Measurements from ENCODE around the gene COX18. TPM values are rescaled to one million over a fixed set of nuclear protein-coding genes. Genes with fewer than 3 reads are reported as not detected.

COX18 gene
- total RNA-seq, 3 donors from 2014 or later (not counting 1 experiment from before 2014, with no cell fraction given), result 9.6 to 10.3 (median 9.7) TPM

- Histone ChIP-seq H3K36me3 (ENCODE audit: control insufficient read depth, insufficient read depth, low read length) (no peaks in the 10 kb centered on the region), H3K4me1 (ENCODE audit: control insufficient read depth, insufficient read depth, low read length) (no peaks in the 10 kb centered on the region), H3K4me3 (ENCODE audit: low read length) (no peak overlapping the region), H3K9me3 (ENCODE audit: control insufficient read depth, insufficient read depth, low read length) (no peaks in the 10 kb centered on the region), H3K27ac (ENCODE audit: low read length) (no peak overlapping the region), H3K27me3 (ENCODE audit: control insufficient read depth, insufficient read depth, low read length) (no peaks in the 10 kb centered on the region)
- H3K4me1 Mint-ChIP-seq, result no peaks in the 10 kb centered on the region
- no peak for ATAC-seq
- peaks cover 12 to 26% of the 10 kb centered on the region in 2 donors for H3K27me3 Mint-ChIP-seq (ENCODE audit: low read depth in 2 of 2)
- 89% methylated on average over 4 of the region's 4 CpGs for WGBS (ENCODE audit: insufficient coverage)
- intact Hi-C loops (cut with micrococcal nuclease), result no loop called here
- no peak overlapping the region for H3K4me3 Mint-ChIP-seq
- no peaks in the 10 kb centered on the region for H3K36me3 Mint-ChIP-seq
- H3K27ac Mint-ChIP-seq, result no peak overlapping the region
- DNase-seq, result no peak
- no peak for TF ChIP-seq CTCF (IDR thresholded peaks at IDR 0.05)
- H3K9me3 Mint-ChIP-seq, result no peaks in the 10 kb centered on the region
Observed at GRCh38 chr4:73037057-73037456, 32.5 kb downstream of the COX18 start.

- intact Hi-C loops (cut with micrococcal nuclease), result no loop called here
- peaks cover 12 to 26% of the 10 kb centered on the region in 2 donors for H3K27me3 Mint-ChIP-seq (ENCODE audit: low read depth in 2 of 2)
- H3K27me3 ChIP-seq (ENCODE audit: control insufficient read depth, insufficient read depth, low read length), result no peaks in the 10 kb centered on the region
- H3K36me3 ChIP-seq (ENCODE audit: control insufficient read depth, insufficient read depth, low read length), result no peaks in the 10 kb centered on the region
- no peaks in the 10 kb centered on the region for H3K9me3 Mint-ChIP-seq
- no peak overlapping the region for H3K4me3 ChIP-seq (ENCODE audit: low read length)
- ATAC-seq (no peak), DNase-seq (no peak)
- H3K9me3 ChIP-seq (ENCODE audit: control insufficient read depth, insufficient read depth, low read length), result no peaks in the 10 kb centered on the region
- no peak overlapping the region for H3K27ac ChIP-seq (ENCODE audit: low read length)
- WGBS (ENCODE audit: insufficient coverage), result 69% methylated on average over 1 of the region's 1 CpG
- no peaks in the 10 kb centered on the region for H3K4me1 ChIP-seq (ENCODE audit: control insufficient read depth, insufficient read depth, low read length)
- TF ChIP-seq CTCF (IDR thresholded peaks at IDR 0.05), result no peak
- no peaks in the 10 kb centered on the region for H3K4me1 Mint-ChIP-seq
- no peak overlapping the region for H3K27ac Mint-ChIP-seq
- H3K4me3 Mint-ChIP-seq, result no peak overlapping the region
- H3K36me3 Mint-ChIP-seq, result no peaks in the 10 kb centered on the region
Observed at GRCh38 chr4:73036123-73036522, 33.4 kb downstream of the COX18 start.

DNA sequence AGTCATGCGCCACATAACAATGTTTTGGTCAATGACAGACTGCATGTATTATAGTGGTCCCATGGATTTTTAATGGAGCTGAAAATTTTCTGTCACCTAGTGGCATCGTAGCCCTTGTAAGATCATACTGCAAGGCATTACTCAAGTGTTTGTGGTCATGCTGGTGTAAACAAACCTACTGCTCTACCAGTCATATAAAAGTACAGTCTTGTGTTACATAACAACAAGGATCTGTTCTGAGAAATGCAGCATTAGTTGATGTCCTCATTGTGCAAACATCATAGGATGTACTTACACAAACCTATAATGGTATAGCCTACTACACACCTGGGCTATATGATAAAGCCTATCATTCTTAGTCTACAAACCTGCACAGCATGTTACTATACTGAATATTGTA, 34.6 kb downstream of the COX18 start:
- TF ChIP-seq CTCF (IDR thresholded peaks at IDR 0.05), result no peak
- Mint-ChIP-seq H3K9me3 (no peaks in the 10 kb centered on the region), H3K4me1 (no peaks in the 10 kb centered on the region), H3K27ac (no peak overlapping the region), H3K36me3 (no peaks in the 10 kb centered on the region), H3K27me3 (ENCODE audit: low read depth in 2 of 2) (peaks cover 12 to 26% of the 10 kb centered on the region in 2 donors), H3K4me3 (no peak overlapping the region)
- WGBS (ENCODE audit: insufficient coverage), result 91% methylated on average over 2 of the region's 2 CpGs
- no peak overlapping the region for H3K4me3 ChIP-seq (ENCODE audit: low read length)
- ATAC-seq (no peak), DNase-seq (no peak)
- intact Hi-C loops (cut with micrococcal nuclease), result no loop called here
- H3K4me1 ChIP-seq (ENCODE audit: control insufficient read depth, insufficient read depth, low read length), result no peaks in the 10 kb centered on the region
- H3K27ac ChIP-seq (ENCODE audit: low read length), result no peak overlapping the region
- H3K36me3 ChIP-seq (ENCODE audit: control insufficient read depth, insufficient read depth, low read length), result no peaks in the 10 kb centered on the region
- no peaks in the 10 kb centered on the region for H3K9me3 ChIP-seq (ENCODE audit: control insufficient read depth, insufficient read depth, low read length)
- no peaks in the 10 kb centered on the region for H3K27me3 ChIP-seq (ENCODE audit: control insufficient read depth, insufficient read depth, low read length)

DNA sequence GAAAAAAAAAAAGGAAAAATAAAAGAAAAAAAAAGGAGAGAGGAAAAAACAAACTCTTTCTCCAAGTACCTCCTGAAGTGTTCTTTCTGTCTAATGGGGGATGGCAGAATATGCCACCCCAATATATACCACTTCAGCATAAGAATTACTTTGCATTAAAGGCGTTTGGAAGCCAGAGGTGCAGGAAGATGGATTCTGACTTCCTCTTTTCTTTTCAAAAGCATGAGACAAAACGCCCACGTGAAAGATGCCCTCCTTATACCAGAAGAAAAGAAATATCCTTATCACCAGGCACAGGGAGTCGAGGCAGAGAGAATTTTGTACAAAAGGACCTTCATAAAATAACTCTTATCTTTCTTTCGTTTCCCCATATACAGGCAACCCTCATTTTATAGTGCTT, 40.9 kb downstream of the COX18 start:
- Mint-ChIP-seq H3K9me3 (no peaks in the 10 kb centered on the region), H3K4me1 (no peaks in the 10 kb centered on the region), H3K27me3 (ENCODE audit: low read depth in 2 of 2) (no peaks in the 10 kb centered on the region), H3K27ac (no peak overlapping the region), H3K36me3 (no peaks in the 10 kb centered on the region), H3K4me3 (no peak overlapping the region)
- Histone ChIP-seq H3K36me3 (ENCODE audit: control insufficient read depth, insufficient read depth, low read length) (no peaks in the 10 kb centered on the region), H3K4me3 (ENCODE audit: low read length) (no peak overlapping the region), H3K9me3 (ENCODE audit: control insufficient read depth, insufficient read depth, low read length) (no peaks in the 10 kb centered on the region), H3K27ac (ENCODE audit: low read length) (no peak overlapping the region), H3K27me3 (ENCODE audit: control insufficient read depth, insufficient read depth, low read length) (no peaks in the 10 kb centered on the region), H3K4me1 (ENCODE audit: control insufficient read depth, insufficient read depth, low read length) (no peaks in the 10 kb centered on the region)
- TF ChIP-seq CTCF (IDR thresholded peaks at IDR 0.05), result no peak
- DNase-seq (no peak), ATAC-seq (no peak)
- intact Hi-C loops (cut with micrococcal nuclease), result no loop called here
- 42% methylated on average over 4 of the region's 5 CpGs for WGBS (ENCODE audit: insufficient coverage)

Measured in natural killer cell (primary cell).